Measurements from ENCODE around the gene PIEZO1.

- TF ChIP-seq POLR2AphosphoS5 (IDR thresholded peaks at IDR 0.05; ENCODE audit: low read depth, low read length): peak; percentile 64
- TF ChIP-seq MAX (IDR thresholded peaks at IDR 0.05; ENCODE audit: low read depth): peak; percentile 94
- no peak for TF ChIP-seq CTCF (IDR thresholded peaks at IDR 0.05)
- TF ChIP-seq USF2 (IDR thresholded peaks at IDR 0.05; ENCODE audit: borderline replicate concordance, low read depth, low read length): peak; percentile 81
These were observed 26.1 kb upstream of the PIEZO1 start for GRCh38 chr16:88810912-88811768.

All from SK-N-SH (cell line).